Measurements from ENCODE around the gene MBD3. TPM values are rescaled to one million over a fixed set of nuclear protein-coding genes. Genes with fewer than 3 reads are reported as not detected.
A peak's percentile ranks its signal among the peaks of the same experiment; 100 is the strongest.
"Not testable (repeated sequence)": the region's sequence is repeated elsewhere in the genome, so short reads cannot be mapped to it uniquely, and the experiment has no call there.

MBD3 gene, protein sequence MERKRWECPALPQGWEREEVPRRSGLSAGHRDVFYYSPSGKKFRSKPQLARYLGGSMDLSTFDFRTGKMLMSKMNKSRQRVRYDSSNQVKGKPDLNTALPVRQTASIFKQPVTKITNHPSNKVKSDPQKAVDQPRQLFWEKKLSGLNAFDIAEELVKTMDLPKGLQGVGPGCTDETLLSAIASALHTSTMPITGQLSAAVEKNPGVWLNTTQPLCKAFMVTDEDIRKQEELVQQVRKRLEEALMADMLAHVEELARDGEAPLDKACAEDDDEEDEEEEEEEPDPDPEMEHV
- 10 to 100 TPM; 48.4 to 57.6 TPM for total RNA-seq
- 10 to 100 TPM; 12.4 to 52.0 TPM for polyA plus RNA-seq

GRCh38 chr19:1592755-1593500, at the start of gene MBD3:
Gene MBD3, minus strand, starts transcription at chr19:1592865. Its CDS starts 234 bp downstream, at chr19:1592631.
- WGBS, result 2% methylated on average over 68 of the region's 68 CpGs
- H3K4me3 ChIP-seq (ENCODE audit: low read depth in 1 of 3, low read length in 3 of 3), result peak within 1 kb of the TSS; percentile 77 to 97 (median 85)
- H3K4me1 ChIP-seq (ENCODE audit: control insufficient read depth in 4 of 4, insufficient read depth in 4 of 4, low read length in 3 of 4), result peaks cover 10 to 38% (median 24%) of the 10 kb centered on the region in 4 donors
- H3K27me3 ChIP-seq (ENCODE audit: control insufficient read depth in 4 of 4, insufficient read depth in 4 of 4, low read length in 3 of 4), result no peaks in the 10 kb centered on the region
- DNase-seq (ENCODE audit: low spot score), result peak; percentile 90
- H3K9ac ChIP-seq (ENCODE audit: low read depth in 1 of 2, low read length in 2 of 2), result peak within 1 kb of the TSS; percentile 81 to 99
- H3K9me3 ChIP-seq (ENCODE audit: control insufficient read depth in 4 of 4, low read length in 3 of 4), result no peaks in the 10 kb centered on the region
- TF ChIP-seq YY1 (IDR thresholded peaks at IDR 0.05) (peak; percentile 23), SP1 (IDR thresholded peaks at IDR 0.05) (no peak), CTCF (IDR thresholded peaks at IDR 0.05; ENCODE audit: low read depth, low read length, missing input control) (peak; percentile 18), RAD21 (IDR thresholded peaks at IDR 0.05) (no peak), FOXA1 (IDR thresholded peaks at IDR 0.05) (no peak), HNF4A (conservative IDR thresholded peaks at IDR 0.05) (peak in 1 of 2 donors; percentile 8), TAF1 (conservative IDR thresholded peaks at IDR 0.05) (no peak), GABPA (IDR thresholded peaks at IDR 0.05 in 1 of 2, conservative IDR thresholded peaks at IDR 0.05 in 1 of 2) (no peak), EGR1 (IDR thresholded peaks at IDR 0.05; ENCODE audit: low read depth in 2 of 2) (no peak), JUND (IDR thresholded peaks at IDR 0.05) (no peak), REST (IDR thresholded peaks at IDR 0.05) (peak; percentile 29)
- TF ChIP-seq, protein P1, sequence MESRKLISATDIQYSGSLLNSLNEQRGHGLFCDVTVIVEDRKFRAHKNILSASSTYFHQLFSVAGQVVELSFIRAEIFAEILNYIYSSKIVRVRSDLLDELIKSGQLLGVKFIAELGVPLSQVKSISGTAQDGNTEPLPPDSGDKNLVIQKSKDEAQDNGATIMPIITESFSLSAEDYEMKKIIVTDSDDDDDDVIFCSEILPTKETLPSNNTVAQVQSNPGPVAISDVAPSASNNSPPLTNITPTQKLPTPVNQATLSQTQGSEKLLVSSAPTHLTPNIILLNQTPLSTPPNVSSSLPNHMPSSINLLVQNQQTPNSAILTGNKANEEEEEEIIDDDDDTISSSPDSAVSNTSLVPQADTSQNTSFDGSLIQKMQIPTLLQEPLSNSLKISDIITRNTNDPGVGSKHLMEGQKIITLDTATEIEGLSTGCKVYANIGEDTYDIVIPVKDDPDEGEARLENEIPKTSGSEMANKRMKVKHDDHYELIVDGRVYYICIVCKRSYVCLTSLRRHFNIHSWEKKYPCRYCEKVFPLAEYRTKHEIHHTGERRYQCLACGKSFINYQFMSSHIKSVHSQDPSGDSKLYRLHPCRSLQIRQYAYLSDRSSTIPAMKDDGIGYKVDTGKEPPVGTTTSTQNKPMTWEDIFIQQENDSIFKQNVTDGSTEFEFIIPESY (IDR thresholded peaks at IDR 0.05), result no peak
- H3K27ac ChIP-seq (ENCODE audit: low read depth in 1 of 2, low read length in 2 of 2), result peak within 1 kb of the TSS; percentile 84 to 96
- peaks cover 7 to 12% (median 8%) of the 10 kb centered on the region in 4 donors for H3K36me3 ChIP-seq (ENCODE audit: control insufficient read depth in 4 of 4, insufficient read depth in 3 of 4, low read depth in 1 of 4, low read length in 3 of 4)

- not testable (repeated sequence) for DNase-seq (ENCODE audit: low spot score); H3K27ac ChIP-seq (ENCODE audit: low read depth in 1 of 2, low read length in 2 of 2); H3K27me3 ChIP-seq (ENCODE audit: control insufficient read depth in 4 of 4, insufficient read depth in 4 of 4, low read length in 3 of 4); H3K4me3 ChIP-seq (ENCODE audit: low read depth in 1 of 3, low read length in 3 of 3); H3K9me3 ChIP-seq (ENCODE audit: control insufficient read depth in 4 of 4, low read length in 3 of 4); H3K36me3 ChIP-seq (ENCODE audit: control insufficient read depth in 4 of 4, insufficient read depth in 3 of 4, low read depth in 1 of 4, low read length in 3 of 4); H3K4me1 ChIP-seq (ENCODE audit: control insufficient read depth in 4 of 4, insufficient read depth in 4 of 4, low read length in 3 of 4); H3K9ac ChIP-seq (ENCODE audit: low read depth in 1 of 2, low read length in 2 of 2)
- 91% methylated on average over 10 of the region's 10 CpGs for WGBS
Observed at GRCh38 chr19:1640893-1641448, 48.3 kb upstream of the MBD3 start.
